CD8-positive, alpha-beta memory T cell (primary cell): ENCODE measurements around the gene AIP. TPM values are rescaled to one million over a fixed set of nuclear protein-coding genes. Genes with fewer than 3 reads are reported as not detected.

Experiments used
- CTCF ChIA-PET: fragments of 350-600 bp; sonication (Branson Sonifier 250); formaldehyde crosslinking; loops from one replicate; lab custom pipeline; 2021; ENCODE audit warnings: antibody characterized with exemption; lab: Charles Lee
- POLR2A ChIA-PET: fragments of 350-600 bp; sonication (Branson Sonifier 250); formaldehyde crosslinking; loops from one replicate; lab custom pipeline; 2021; ENCODE audit warnings: antibody characterized with exemption; lab: Charles Lee
- DNase-seq, 5 donors: peaks; one replicate each; pipeline versions ENCODE4 v3.0.0 to v3.0.0-alpha.2; 2020 to 2022; ENCODE audit warnings: mixed read lengths in 1 of 5
- H3K27ac ChIP-seq: one replicate; pipeline ENCODE4 v1.7.0; 2013; ENCODE audit warnings: low read depth, mild to moderate bottlenecking, low read length, moderate library complexity
- H3K27me3 ChIP-seq: 2 replicates; pipeline ENCODE4 v1.7.0; 2013; ENCODE audit warnings: low read length, mild to moderate bottlenecking; ENCODE audit not compliant: insufficient read depth, poor library complexity, severe bottlenecking
- H3K36me3 ChIP-seq: 2 replicates; pipeline ENCODE4 v1.7.0; 2013; ENCODE audit warnings: mild to moderate bottlenecking, low read length, moderate library complexity; ENCODE audit not compliant: insufficient read depth
- H3K4me1 ChIP-seq: 2 replicates; pipeline ENCODE4 v1.7.0; 2013; ENCODE audit warnings: mild to moderate bottlenecking, low read length, moderate library complexity; ENCODE audit not compliant: insufficient read depth
- H3K4me3 ChIP-seq: 2 replicates; pipeline ENCODE4 v1.7.0; 2013; ENCODE audit warnings: mild to moderate bottlenecking, low read length
- H3K9me3 ChIP-seq: 2 replicates; pipeline ENCODE4 v1.7.0; 2013; ENCODE audit warnings: mild to moderate bottlenecking, low read length
- H3K27ac Mint-ChIP-seq, 8 donors: one replicate each; pipeline ENCODE4 v1.8.0; 2020 to 2021; ENCODE audit warnings: mixed read lengths in 8 of 8, mild to moderate bottlenecking in 6 of 8, inconsistent platforms in 3 of 8, moderate library complexity in 3 of 8
- H3K27me3 Mint-ChIP-seq, 2 donors: one replicate each; pipeline ENCODE4 v1.8.0; 2020 to 2021; ENCODE audit warnings: mixed read lengths in 2 of 2, mild to moderate bottlenecking in 1 of 2, moderate library complexity in 1 of 2
- H3K36me3 Mint-ChIP-seq, 3 donors: one replicate each; pipeline ENCODE4 v1.8.0; 2020 to 2021; ENCODE audit warnings: mixed read lengths in 3 of 3, inconsistent platforms in 1 of 3, mild to moderate bottlenecking in 1 of 3
- H3K4me1 Mint-ChIP-seq, 3 donors: one replicate each; pipeline ENCODE4 v1.8.0; 2020 to 2021; ENCODE audit warnings: mixed read lengths in 3 of 3, inconsistent platforms in 1 of 3, mild to moderate bottlenecking in 1 of 3
- H3K4me3 Mint-ChIP-seq, 7 donors: one replicate each; pipeline ENCODE4 v1.8.0; 2020 to 2021; ENCODE audit warnings: mixed read lengths in 7 of 7, mild to moderate bottlenecking in 6 of 7, moderate library complexity in 4 of 7, inconsistent platforms in 2 of 7
- H3K9me3 Mint-ChIP-seq, 5 donors: one replicate each; pipeline ENCODE4 v1.8.0; 2020 to 2022; ENCODE audit warnings: mixed read lengths in 5 of 5, mild to moderate bottlenecking in 3 of 5, moderate library complexity in 2 of 5, inconsistent platforms in 1 of 5
- polyA plus RNA-seq: library from polyadenylated mRNA; unstranded; fragments of 300-500 nt; fragmentation: Illumina TruSeq; gene quantifications from one replicate; pipeline ENCODE4 v1.2.3, GENCODE V29; 2021
- total RNA-seq, 2 experiments: library from RNA; stranded (reverse); gene quantifications; one replicate each; pipeline ENCODE4 v1.2.3, GENCODE V29; 2021

The AIP gene
- total and polyA plus RNA-seq, 3 experiments from 2014 or later = 160 to 210 (median 171) TPM

- CTCF ChIA-PET = no interaction called here
- H3K27ac Mint-ChIP-seq = no peak overlapping the region
- no peak overlapping the region for H3K4me3 Mint-ChIP-seq
- Histone ChIP-seq H3K27ac (no peak overlapping the region), H3K4me1 (no peaks in the 10 kb centered on the region), H3K27me3 (no peaks in the 10 kb centered on the region), H3K9me3 (no peaks in the 10 kb centered on the region), H3K4me3 (no peak overlapping the region), H3K36me3 (no peaks in the 10 kb centered on the region)
- H3K36me3 Mint-ChIP-seq = no peaks in the 10 kb centered on the region
- peaks cover 8 to 12% of the 10 kb centered on the region in 2 donors for H3K27me3 Mint-ChIP-seq
- H3K4me1 Mint-ChIP-seq = no peaks in the 10 kb centered on the region
- DNase-seq = no peak
- no peaks in the 10 kb centered on the region for H3K9me3 Mint-ChIP-seq
- POLR2A ChIA-PET = no interaction called here
These were observed 41.0 kb downstream of the AIP start for GRCh38 chr11:67523556-67524479.

GRCh38 chr11:67524480-67524808 lies 41.6 kb downstream of the AIP start:
- Histone ChIP-seq H3K9me3 (no peaks in the 10 kb centered on the region), H3K36me3 (no peaks in the 10 kb centered on the region), H3K27ac (no peak overlapping the region), H3K27me3 (no peaks in the 10 kb centered on the region), H3K4me3 (no peak overlapping the region), H3K4me1 (no peaks in the 10 kb centered on the region)
- DNase-seq = no peak
- H3K36me3 Mint-ChIP-seq = no peaks in the 10 kb centered on the region
- H3K4me3 Mint-ChIP-seq = no peak overlapping the region
- POLR2A ChIA-PET = no interaction called here
- peak overlapping the region in 1 of 8 donors; percentile 6 for H3K27ac Mint-ChIP-seq
- no peaks in the 10 kb centered on the region for H3K4me1 Mint-ChIP-seq
- H3K9me3 Mint-ChIP-seq = peaks cover 0 to 2% (median 0%) of the 10 kb centered on the region in 5 donors
- CTCF ChIA-PET = no interaction called here
- peaks cover 9 to 15% of the 10 kb centered on the region in 2 donors for H3K27me3 Mint-ChIP-seq

GRCh38 chr11:67525275-67525976 lies 42.6 kb downstream of the AIP start:
- DNase-seq = no peak
- Mint-ChIP-seq H3K27ac (no peak overlapping the region), H3K4me3 (no peak overlapping the region), H3K4me1 (no peaks in the 10 kb centered on the region), H3K36me3 (no peaks in the 10 kb centered on the region), H3K9me3 (peaks cover 0 to 2% (median 0%) of the 10 kb centered on the region in 5 donors), H3K27me3 (peaks cover 10 to 16% of the 10 kb centered on the region in 2 donors)
- H3K36me3 ChIP-seq = no peaks in the 10 kb centered on the region
- no peaks in the 10 kb centered on the region for H3K9me3 ChIP-seq
- H3K27ac ChIP-seq = no peak overlapping the region
- ChIA-PET CTCF (no interaction called here), POLR2A (no interaction called here)
- no peaks in the 10 kb centered on the region for H3K27me3 ChIP-seq
- H3K4me1 ChIP-seq = no peaks in the 10 kb centered on the region
- no peak overlapping the region for H3K4me3 ChIP-seq

- H3K27ac Mint-ChIP-seq = no peak overlapping the region
- Histone ChIP-seq H3K36me3 (no peaks in the 10 kb centered on the region), H3K27me3 (no peaks in the 10 kb centered on the region), H3K4me1 (no peaks in the 10 kb centered on the region), H3K9me3 (no peaks in the 10 kb centered on the region), H3K4me3 (no peak overlapping the region), H3K27ac (no peak overlapping the region)
- H3K4me3 Mint-ChIP-seq = no peak overlapping the region
- CTCF ChIA-PET = no interaction called here
- H3K9me3 Mint-ChIP-seq = peaks cover 0 to 2% (median 2%) of the 10 kb centered on the region in 5 donors
- H3K27me3 Mint-ChIP-seq = peaks cover 10 to 16% of the 10 kb centered on the region in 2 donors
- no peaks in the 10 kb centered on the region for H3K36me3 Mint-ChIP-seq
- DNase-seq = no peak
- H3K4me1 Mint-ChIP-seq = no peaks in the 10 kb centered on the region
- POLR2A ChIA-PET = no interaction called here
These were observed 45.5 kb downstream of the AIP start for GRCh38 chr11:67528376-67528775.

GRCh38 chr11:67530282-67530592 lies 47.4 kb downstream of the AIP start:
- no peaks in the 10 kb centered on the region for H3K36me3 Mint-ChIP-seq
- peak overlapping the region in 1 of 8 donors; percentile 16 for H3K27ac Mint-ChIP-seq
- no peak overlapping the region for H3K4me3 Mint-ChIP-seq
- POLR2A ChIA-PET = no interaction called here
- CTCF ChIA-PET = no interaction called here
- no peaks in the 10 kb centered on the region for H3K27me3 ChIP-seq
- no peaks in the 10 kb centered on the region for H3K9me3 ChIP-seq
- H3K4me1 ChIP-seq = no peaks in the 10 kb centered on the region
- no peak overlapping the region for H3K4me3 ChIP-seq
- H3K27me3 Mint-ChIP-seq = peaks cover 12 to 13% of the 10 kb centered on the region in 2 donors
- peaks cover 3 to 13% (median 12%) of the 10 kb centered on the region in 5 donors for H3K9me3 Mint-ChIP-seq
- no peak overlapping the region for H3K27ac ChIP-seq
- H3K36me3 ChIP-seq = no peaks in the 10 kb centered on the region
- H3K4me1 Mint-ChIP-seq = no peaks in the 10 kb centered on the region
- DNase-seq = no peak

GRCh38 chr11:67532889-67533288 lies 50.1 kb downstream of the AIP start:
- no peak overlapping the region for H3K27ac ChIP-seq
- H3K36me3 ChIP-seq = no peaks in the 10 kb centered on the region
- H3K9me3 ChIP-seq = no peaks in the 10 kb centered on the region
- ChIA-PET CTCF (no interaction called here), POLR2A (no interaction called here)
- no peaks in the 10 kb centered on the region for H3K4me1 Mint-ChIP-seq
- no peak overlapping the region for H3K4me3 Mint-ChIP-seq
- no peaks in the 10 kb centered on the region for H3K36me3 Mint-ChIP-seq
- no peak overlapping the region for H3K27ac Mint-ChIP-seq
- no peaks in the 10 kb centered on the region for H3K4me1 ChIP-seq
- H3K9me3 Mint-ChIP-seq = peaks cover 3 to 13% (median 13%) of the 10 kb centered on the region in 5 donors
- no peak for DNase-seq
- no peaks in the 10 kb centered on the region for H3K27me3 ChIP-seq
- no peak overlapping the region for H3K4me3 ChIP-seq
- H3K27me3 Mint-ChIP-seq = peaks cover 4 to 13% of the 10 kb centered on the region in 2 donors

GRCh38 chr11:67534070-67534679 lies 51.3 kb downstream of the AIP start:
- no peak overlapping the region for H3K4me3 Mint-ChIP-seq
- no peaks in the 10 kb centered on the region for H3K27me3 ChIP-seq
- CTCF ChIA-PET = no interaction called here
- H3K4me1 Mint-ChIP-seq = no peaks in the 10 kb centered on the region
- no peak for DNase-seq
- H3K4me1 ChIP-seq = no peaks in the 10 kb centered on the region
- H3K36me3 ChIP-seq = no peaks in the 10 kb centered on the region
- H3K36me3 Mint-ChIP-seq = no peaks in the 10 kb centered on the region
- H3K9me3 ChIP-seq = no peaks in the 10 kb centered on the region
- peaks cover 3 to 13% (median 12%) of the 10 kb centered on the region in 5 donors for H3K9me3 Mint-ChIP-seq
- peaks cover 6 to 9% of the 10 kb centered on the region in 2 donors for H3K27me3 Mint-ChIP-seq
- no peak overlapping the region for H3K27ac Mint-ChIP-seq
- H3K4me3 ChIP-seq = no peak overlapping the region
- POLR2A ChIA-PET = no interaction called here
- no peak overlapping the region for H3K27ac ChIP-seq

GRCh38 chr11:67535561-67535960 lies 52.7 kb downstream of the AIP start:
- Histone ChIP-seq H3K27ac (no peak overlapping the region), H3K27me3 (no peaks in the 10 kb centered on the region), H3K4me1 (no peaks in the 10 kb centered on the region), H3K4me3 (no peak overlapping the region), H3K9me3 (no peaks in the 10 kb centered on the region), H3K36me3 (no peaks in the 10 kb centered on the region)
- Mint-ChIP-seq H3K4me1 (no peaks in the 10 kb centered on the region), H3K4me3 (no peak overlapping the region), H3K9me3 (peaks cover 3 to 13% (median 12%) of the 10 kb centered on the region in 5 donors), H3K27ac (no peak overlapping the region), H3K36me3 (no peaks in the 10 kb centered on the region), H3K27me3 (peaks cover 3 to 7% of the 10 kb centered on the region in 2 donors)
- DNase-seq = no peak
- CTCF ChIA-PET = no interaction called here
- POLR2A ChIA-PET = no interaction called here
